ENCODE measurements around the gene DNAI2.
"Not testable (repeated sequence)": the region's sequence is repeated elsewhere in the genome, so short reads cannot be mapped to it uniquely, and the experiment has no call there.

Gene DNAI2

DNA sequence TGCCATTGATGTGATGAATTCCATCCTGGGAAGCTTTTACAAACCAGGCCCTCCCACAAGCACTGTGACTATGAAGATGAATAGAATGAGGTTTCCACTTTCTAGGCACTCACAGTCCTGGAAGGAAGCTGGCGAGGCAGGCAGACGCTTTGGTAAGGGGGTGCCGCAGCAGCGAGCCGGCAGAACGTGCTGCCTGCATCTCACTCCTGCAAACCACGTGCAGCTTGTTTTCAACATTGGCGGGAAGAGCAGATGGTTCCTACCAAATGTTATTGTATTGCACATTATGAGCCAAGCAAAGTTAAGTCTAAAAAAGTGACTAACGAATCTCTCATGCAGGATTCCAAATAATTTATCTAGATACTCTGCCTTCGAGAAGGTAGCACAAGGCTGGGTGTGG is 3.7 kb upstream of the DNAI2 start:
- Histone ChIP-seq H3K27ac (no peak overlapping the region), H3K4me1 (peaks cover 29% of the 10 kb centered on the region), H3K4me2 (no peak overlapping the region), H3K27me3 (no peaks in the 10 kb centered on the region; the same call in 1 of the 2 replicates), H3K9ac (no peak overlapping the region), H3K9me3 (peaks cover 15% of the 10 kb centered on the region; the same call in 1 of the 2 replicates), H3K4me3 (no peak overlapping the region), H3K36me3 (no peaks in the 10 kb centered on the region), H4K20me1 (no peaks in the 10 kb centered on the region)
- no peak for TF ChIP-seq Cebpa-rat (IDR thresholded peaks at IDR 0.05)

DNA sequence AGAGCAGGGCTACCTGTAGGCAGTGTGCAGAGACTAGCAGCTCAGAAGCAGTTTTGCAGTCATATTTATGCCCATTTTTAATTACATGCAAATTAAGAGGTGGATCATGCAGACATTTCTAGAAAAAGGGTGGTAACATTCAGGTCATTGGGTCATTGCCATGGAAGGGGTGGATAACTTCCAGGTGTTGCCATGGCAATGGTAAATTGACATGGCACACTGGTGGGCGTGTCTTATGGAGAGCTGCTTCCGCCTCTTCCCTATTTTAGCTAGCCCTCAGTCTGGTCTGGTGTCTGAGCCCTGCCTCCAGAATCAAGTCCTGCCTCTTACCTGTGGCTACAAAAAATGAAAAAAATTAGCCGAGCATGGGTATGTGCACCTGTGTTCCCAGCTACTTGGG is 2.8 kb upstream of the DNAI2 start:
- H3K4me3 ChIP-seq = no peak overlapping the region
- H3K27me3 ChIP-seq = no peaks in the 10 kb centered on the region; the same call in 1 of the 2 replicates
- peaks cover 15% of the 10 kb centered on the region; the same call in 1 of the 2 replicates for H3K9me3 ChIP-seq
- no peak overlapping the region for H3K9ac ChIP-seq
- TF ChIP-seq Cebpa-rat (IDR thresholded peaks at IDR 0.05) = no peak
- peaks cover 39% of the 10 kb centered on the region for H3K4me1 ChIP-seq
- no peaks in the 10 kb centered on the region for H4K20me1 ChIP-seq
- no peak overlapping the region; the same call in 1 of the 2 replicates for H3K4me2 ChIP-seq
- H3K27ac ChIP-seq = no peak overlapping the region
- H3K36me3 ChIP-seq = no peaks in the 10 kb centered on the region

DNA sequence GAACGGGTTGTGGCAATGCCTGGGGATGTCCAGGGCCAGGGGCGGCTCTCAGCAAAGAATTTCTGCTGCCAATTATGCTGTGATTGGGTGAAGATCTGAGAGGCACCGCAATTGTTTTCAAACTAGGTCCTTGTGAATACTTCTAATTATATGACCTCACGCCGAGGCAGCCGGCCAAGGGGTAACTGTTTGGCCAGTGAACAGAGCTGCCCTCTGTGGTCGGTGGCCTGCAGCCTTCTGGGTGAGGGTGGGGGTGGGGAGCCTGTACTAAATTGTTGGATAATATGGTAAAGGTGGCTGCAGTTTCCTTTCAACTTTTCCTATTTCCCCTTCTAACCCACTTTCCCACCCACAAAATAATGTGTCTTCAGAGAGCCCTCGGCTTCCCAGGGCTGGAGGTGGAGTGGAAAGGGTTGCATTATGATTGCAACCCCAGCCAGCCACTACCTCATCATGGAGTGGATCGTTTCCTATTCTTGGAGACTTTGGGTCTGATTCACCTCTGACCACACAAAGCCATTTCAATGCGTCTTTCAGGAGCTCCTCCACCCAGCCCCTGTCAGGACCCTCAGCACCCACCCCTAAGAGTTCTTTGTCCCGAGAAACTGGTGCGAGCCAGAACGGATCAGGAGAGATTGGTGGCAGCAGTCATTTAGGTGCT is 2.0 kb upstream of the DNAI2 start:
- H4K20me1 ChIP-seq = no peaks in the 10 kb centered on the region
- no peak overlapping the region for H3K4me2 ChIP-seq
- no peaks in the 10 kb centered on the region for H3K36me3 ChIP-seq
- no peaks in the 10 kb centered on the region; the same call in 1 of the 2 replicates for H3K27me3 ChIP-seq
- no peak overlapping the region for H3K27ac ChIP-seq
- H3K9me3 ChIP-seq = peaks cover 11% of the 10 kb centered on the region; the same call in 1 of the 2 replicates
- H3K4me3 ChIP-seq = no peak overlapping the region
- peaks cover 46% of the 10 kb centered on the region for H3K4me1 ChIP-seq
- TF ChIP-seq Cebpa-rat (IDR thresholded peaks at IDR 0.05) = no peak
- no peak overlapping the region for H3K9ac ChIP-seq

DNA sequence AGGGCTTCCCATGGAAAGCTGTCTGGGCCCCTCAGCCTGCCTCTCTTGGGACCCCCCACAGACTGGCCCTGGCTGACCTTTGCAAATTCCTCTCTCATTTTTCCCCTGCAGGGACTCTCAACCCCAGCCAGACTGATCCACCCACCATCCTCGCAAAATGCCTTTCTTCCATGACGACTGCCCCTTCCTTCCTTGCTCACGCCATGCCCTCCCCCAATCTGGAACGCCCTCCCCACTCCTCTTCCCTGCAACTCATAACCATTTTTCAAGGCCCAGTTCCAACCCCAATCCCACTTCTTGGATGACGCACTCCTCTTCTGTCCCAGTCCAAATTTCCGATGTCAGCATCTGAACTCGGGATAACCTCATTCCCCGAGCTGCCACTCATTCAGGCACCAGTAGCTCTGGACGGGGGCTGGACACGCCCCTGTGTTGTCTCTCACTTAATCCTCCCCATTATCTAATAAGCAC is 1.3 kb upstream of the DNAI2 start:
- H3K4me1 ChIP-seq = peaks cover 53% of the 10 kb centered on the region
- H3K9me3 ChIP-seq = 0 out of 2 replicates have a peak, but pooled peaks cover 4% of the 10 kb centered on the region

DNA sequence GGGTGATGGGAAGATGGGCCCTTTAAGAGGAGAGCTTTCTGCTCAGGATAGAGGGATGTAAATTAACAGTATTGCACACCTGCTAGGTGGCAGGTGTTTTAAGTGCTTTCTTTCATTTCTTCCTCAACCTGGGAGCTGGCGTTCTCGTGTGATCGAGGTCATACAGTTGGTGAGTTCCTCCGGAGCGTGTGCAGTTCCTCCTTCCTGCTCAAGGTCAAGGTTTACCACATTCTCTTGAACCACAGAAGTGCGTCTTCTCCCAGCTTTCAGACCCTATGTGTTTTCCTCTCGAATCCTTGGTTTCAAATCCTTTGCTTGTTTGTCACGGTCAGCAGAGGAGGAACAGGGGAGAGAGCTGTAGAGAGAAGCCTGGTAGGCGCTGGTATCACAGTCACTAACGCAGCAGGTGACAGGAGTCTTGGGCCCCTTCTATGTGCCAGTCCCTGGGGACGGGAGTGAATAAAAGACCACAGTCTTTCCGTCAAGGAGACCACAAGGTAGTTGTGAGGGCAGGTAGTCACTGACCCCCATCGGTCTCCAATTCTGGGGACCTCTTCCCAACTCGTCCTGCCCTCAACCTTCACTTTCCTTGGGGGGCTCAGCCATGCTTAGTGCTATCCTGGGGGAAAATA is 791 bp downstream of the DNAI2 start:
- H4K20me1 ChIP-seq = no peaks in the 10 kb centered on the region
- H3K4me2 ChIP-seq = peak overlapping the region; percentile 93
- H3K9me3 ChIP-seq = no peaks in the 10 kb centered on the region
- peak overlapping the region; percentile 28; the same call in 1 of the 2 replicates for H3K4me3 ChIP-seq
- TF ChIP-seq Cebpa-rat (IDR thresholded peaks at IDR 0.05) = no peak
- H3K4me1 ChIP-seq = peaks cover 50% of the 10 kb centered on the region
- H3K27me3 ChIP-seq = no peaks in the 10 kb centered on the region
- no peak overlapping the region for H3K27ac ChIP-seq
- no peak overlapping the region; the same call in 1 of the 2 replicates for H3K9ac ChIP-seq
- no peaks in the 10 kb centered on the region for H3K36me3 ChIP-seq

More for the DNA sequence above, 1.3 kb upstream of the DNAI2 start:
- no peak overlapping the region for H3K27ac ChIP-seq
- no peak overlapping the region for H3K9ac ChIP-seq
- no peaks in the 10 kb centered on the region for H3K36me3 ChIP-seq
- no peaks in the 10 kb centered on the region for H4K20me1 ChIP-seq
- TF ChIP-seq Cebpa-rat (IDR thresholded peaks at IDR 0.05) = no peak
- no peak overlapping the region for H3K4me2 ChIP-seq
- no peak overlapping the region for H3K4me3 ChIP-seq
- no peaks in the 10 kb centered on the region; the same call in 1 of the 2 replicates for H3K27me3 ChIP-seq

DNA sequence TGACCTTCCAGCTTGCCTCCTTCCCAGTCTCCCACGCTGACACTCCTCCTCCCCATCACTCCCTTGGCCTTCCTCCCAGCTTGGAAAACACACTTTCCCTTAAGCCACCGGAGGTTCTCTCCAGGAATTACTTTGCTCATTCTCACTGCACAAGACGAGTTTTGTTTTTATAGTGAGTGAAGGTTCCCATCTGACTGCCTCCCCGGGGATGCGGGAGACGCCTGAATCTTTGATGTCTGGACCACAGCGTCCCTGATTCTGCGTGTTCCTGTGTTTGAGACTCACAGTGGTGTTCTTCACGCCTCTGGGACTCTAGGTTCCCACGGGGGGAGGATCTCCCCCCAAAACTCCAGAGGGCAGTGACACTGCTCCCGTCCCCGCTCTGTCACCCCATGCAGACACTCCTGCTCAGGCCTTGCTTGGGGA is 2.0 kb downstream of the DNAI2 start:
- TF ChIP-seq Cebpa-rat (IDR thresholded peaks at IDR 0.05) = no peak
- H3K27me3 ChIP-seq = no peaks in the 10 kb centered on the region
- no peak overlapping the region for H3K9ac ChIP-seq
- no peaks in the 10 kb centered on the region for H3K36me3 ChIP-seq
- H3K9me3 ChIP-seq = no peaks in the 10 kb centered on the region
- H4K20me1 ChIP-seq = no peaks in the 10 kb centered on the region
- H3K4me3 ChIP-seq = no peak overlapping the region
- H3K4me1 ChIP-seq = peaks cover 57% of the 10 kb centered on the region
- H3K27ac ChIP-seq = no peak overlapping the region
- peak overlapping the region; percentile 93 for H3K4me2 ChIP-seq

DNA sequence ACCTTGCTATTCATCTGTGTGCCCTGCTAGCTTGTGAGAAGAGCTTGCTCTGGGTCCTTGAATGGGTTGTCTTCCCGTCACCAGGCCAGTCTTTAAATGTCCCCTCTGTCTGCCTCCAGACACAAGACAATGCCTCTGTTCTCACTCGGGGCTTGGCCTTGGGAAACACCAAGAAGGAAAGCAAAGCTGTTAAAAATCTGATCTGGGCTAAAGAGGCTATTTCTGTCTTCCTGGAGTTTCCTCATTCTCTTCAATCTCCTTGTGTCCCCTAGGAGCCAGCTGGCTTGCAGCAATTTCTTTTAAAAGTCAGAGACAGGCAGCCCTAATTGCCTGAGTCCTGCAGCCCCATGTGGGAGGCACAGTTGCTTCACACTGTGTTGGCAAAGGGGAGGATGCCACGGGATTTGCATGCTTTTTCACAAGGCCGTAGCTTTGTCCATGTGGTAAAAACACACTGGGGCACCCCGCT is 2.5 kb downstream of the DNAI2 start:
- TF ChIP-seq Cebpa-rat (IDR thresholded peaks at IDR 0.05) = no peak
- Histone ChIP-seq H3K36me3 (no peaks in the 10 kb centered on the region), H3K4me2 (peak overlapping the region; percentile 93), H3K4me1 (peaks cover 54% of the 10 kb centered on the region), H3K9me3 (no peaks in the 10 kb centered on the region), H3K9ac (no peak overlapping the region), H3K27me3 (no peaks in the 10 kb centered on the region), H3K4me3 (no peak overlapping the region), H4K20me1 (no peaks in the 10 kb centered on the region), H3K27ac (no peak overlapping the region)

DNA sequence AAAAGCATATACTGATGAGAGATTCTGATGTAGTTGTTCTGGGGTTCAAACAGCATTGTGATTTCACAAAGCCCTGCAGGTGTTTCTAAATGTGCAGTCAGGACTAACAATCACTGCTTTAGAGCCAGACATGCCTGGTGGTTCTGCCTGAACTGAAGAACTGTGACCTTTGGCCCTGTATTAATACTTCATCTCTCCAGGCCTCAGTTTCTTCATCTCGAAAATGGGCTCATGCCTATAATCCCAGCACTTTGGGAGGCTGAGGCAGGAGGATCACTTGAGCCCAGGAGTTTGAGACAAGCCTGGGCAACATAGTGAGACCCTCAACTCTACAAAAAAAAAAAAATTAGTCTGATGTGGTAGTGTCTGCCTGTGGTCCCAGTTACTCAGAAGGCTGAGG is 3.9 kb downstream of the DNAI2 start:
- no peak for TF ChIP-seq Cebpa-rat (IDR thresholded peaks at IDR 0.05)
- Histone ChIP-seq H3K4me1 (peaks cover 62% of the 10 kb centered on the region), H3K27me3 (no peaks in the 10 kb centered on the region)

DNA sequence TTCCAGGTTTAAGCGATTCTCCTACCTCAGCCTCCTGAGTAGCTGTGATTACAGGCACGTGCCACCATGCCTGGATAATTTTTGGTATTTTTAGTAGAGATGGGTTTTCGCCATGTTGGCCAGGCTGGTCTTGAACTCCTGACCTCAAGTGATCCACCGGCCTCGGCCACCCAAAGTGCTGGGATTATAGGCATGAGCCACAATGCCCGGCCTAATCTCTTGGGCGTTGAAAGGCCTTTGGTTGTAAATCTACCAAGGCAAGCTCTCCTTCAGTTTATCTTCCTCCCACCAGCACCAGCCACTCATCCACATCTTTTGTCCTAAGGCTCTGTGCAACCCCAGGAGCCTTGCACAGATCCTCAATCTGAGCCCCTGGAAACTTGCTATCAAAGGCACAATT is 5.6 kb downstream of the DNAI2 start:
- H3K4me1 ChIP-seq = peaks cover 67% of the 10 kb centered on the region
- not testable (repeated sequence) for H3K9ac ChIP-seq, H3K27me3 ChIP-seq, H3K4me3 ChIP-seq, H3K27ac ChIP-seq, H4K20me1 ChIP-seq, H3K9me3 ChIP-seq, H3K36me3 ChIP-seq
- H3K4me2 ChIP-seq = 0 out of 2 replicates have a peak overlapping the region, but pooled peaks have one; percentile 39

More for the DNA sequence above, 3.9 kb downstream of the DNAI2 start:
- Histone ChIP-seq H3K9ac (no peak overlapping the region), H3K36me3 (no peaks in the 10 kb centered on the region), H3K9me3 (no peaks in the 10 kb centered on the region), H4K20me1 (no peaks in the 10 kb centered on the region), H3K4me3 (no peak overlapping the region), H3K27ac (no peak overlapping the region), H3K4me2 (no peak overlapping the region)

DNA sequence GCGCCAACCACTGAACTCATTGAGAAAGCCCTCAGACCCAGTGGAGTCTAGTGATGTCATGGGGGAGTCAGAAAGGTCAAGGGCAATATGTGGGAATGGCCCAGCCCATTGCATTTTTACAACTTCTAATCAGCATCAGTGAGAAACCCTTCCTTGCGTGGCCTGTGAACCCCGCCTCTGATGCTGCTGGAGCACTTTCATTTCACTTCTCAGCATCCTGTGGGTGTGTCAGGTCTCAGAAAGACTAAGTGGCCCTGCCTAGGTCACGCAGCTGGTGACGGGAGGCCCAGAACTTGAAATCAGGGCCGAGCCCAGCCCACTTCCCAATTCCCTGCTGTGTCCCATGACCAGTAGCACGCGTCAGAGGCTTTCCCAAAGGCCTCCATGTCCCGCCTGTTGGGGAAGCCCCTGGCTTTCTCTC is 6.1 kb downstream of the DNAI2 start:
- Histone ChIP-seq H4K20me1 (no peaks in the 10 kb centered on the region), H3K4me1 (peaks cover 67% of the 10 kb centered on the region), H3K36me3 (no peaks in the 10 kb centered on the region), H3K9me3 (no peaks in the 10 kb centered on the region), H3K27ac (no peak overlapping the region), H3K4me2 (peak overlapping the region; percentile 39), H3K9ac (no peak overlapping the region), H3K4me3 (no peak overlapping the region), H3K27me3 (no peaks in the 10 kb centered on the region)
- TF ChIP-seq Cebpa-rat (IDR thresholded peaks at IDR 0.05) = no peak

Data from BLaER1 (cell line).